Adipose tissue (tissue), 3 donors: ENCODE results near the gene AMELY. TPM values are rescaled to one million over a fixed set of nuclear protein-coding genes. Genes with fewer than 3 reads are reported as not detected.
"Not testable (repeated sequence)": the region's sequence is repeated elsewhere in the genome, so short reads cannot be mapped to it uniquely, and the experiment has no call there.

Source experiments
- H3K27ac ChIP-seq: one replicate; pipeline ENCODE4 v1.5.1; 2013; ENCODE audit warnings: low read depth, low read length
- WGBS, 3 donors: extraction: QIAGEN DNeasy Blood & Tissue Kit; methylation state at CpG; one replicate each; pipeline ENCODE4 v1.1.7; 2013; 5-methylcytosine and 5-hydroxymethylcytosine counted together
- polyA plus RNA-seq, 3 donors: library from polyadenylated mRNA; stranded (reverse); fragments of 200-250 nt; gene quantifications; one replicate each; pipeline ENCODE4 v1.2.3, GENCODE V29; 2013
- donor health status: healthy with polysubstance abuse.
- donor health status: Bipolar disorder and iron deficiency.
- donor health status: healthy.

The AMELY gene
- polyA plus RNA-seq, 3 donors, result not detected

- WGBS, 3 donors, result 54 to 67% methylated on average over 2 of the region's 2 CpGs; no CpG with 5 or more reads in 1 of the 3 donors
- H3K27ac ChIP-seq, result not testable (repeated sequence)
These were observed 68.9 kb downstream of the AMELY start for GRCh38 chrY:6842650-6843049.

Other genes starting within 250 kb of the AMELY start
- under 1 TPM in 2 of 3 donors, not detected in 1; 0.22 to 0.62 TPM for gene TBL1Y, start 1.1 kb downstream of the AMELY start, polyA plus RNA-seq